GM12873 (cell line): Measurements from ENCODE around the gene HDLBP.

Experiments
- TF ChIP-seq, protein P1 (sequence below): IDR thresholded peaks from 2 replicates; pipeline ENCODE4 v1.5.1; 2012; ENCODE audit warnings: low read depth, mild to moderate bottlenecking, moderate library complexity, low read length, control low read depth; ENCODE audit not compliant: insufficient read depth; ENCODE audit errors: missing control alignments

The HDLBP gene

DNA sequence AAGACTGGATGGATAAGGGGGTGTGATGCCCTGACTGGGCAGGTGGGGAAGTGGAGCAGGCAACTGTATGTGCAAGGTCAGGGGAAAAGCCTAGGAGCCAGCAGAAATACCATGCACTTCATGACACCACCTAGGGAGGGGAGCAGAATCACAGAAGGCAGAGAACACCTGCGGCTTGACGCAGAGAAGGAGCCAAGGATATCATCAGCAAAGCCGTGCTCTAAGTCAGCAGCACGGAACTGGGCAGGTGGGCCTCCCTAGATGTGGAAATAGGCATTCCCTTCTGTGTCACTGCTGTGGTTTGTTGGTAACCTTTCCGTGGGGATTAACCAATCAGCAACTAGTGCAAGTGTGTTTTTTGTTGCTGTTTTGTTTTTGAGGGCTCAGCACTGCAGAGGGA lies 41.3 kb downstream of the HDLBP start:
- TF ChIP-seq, protein P1, sequence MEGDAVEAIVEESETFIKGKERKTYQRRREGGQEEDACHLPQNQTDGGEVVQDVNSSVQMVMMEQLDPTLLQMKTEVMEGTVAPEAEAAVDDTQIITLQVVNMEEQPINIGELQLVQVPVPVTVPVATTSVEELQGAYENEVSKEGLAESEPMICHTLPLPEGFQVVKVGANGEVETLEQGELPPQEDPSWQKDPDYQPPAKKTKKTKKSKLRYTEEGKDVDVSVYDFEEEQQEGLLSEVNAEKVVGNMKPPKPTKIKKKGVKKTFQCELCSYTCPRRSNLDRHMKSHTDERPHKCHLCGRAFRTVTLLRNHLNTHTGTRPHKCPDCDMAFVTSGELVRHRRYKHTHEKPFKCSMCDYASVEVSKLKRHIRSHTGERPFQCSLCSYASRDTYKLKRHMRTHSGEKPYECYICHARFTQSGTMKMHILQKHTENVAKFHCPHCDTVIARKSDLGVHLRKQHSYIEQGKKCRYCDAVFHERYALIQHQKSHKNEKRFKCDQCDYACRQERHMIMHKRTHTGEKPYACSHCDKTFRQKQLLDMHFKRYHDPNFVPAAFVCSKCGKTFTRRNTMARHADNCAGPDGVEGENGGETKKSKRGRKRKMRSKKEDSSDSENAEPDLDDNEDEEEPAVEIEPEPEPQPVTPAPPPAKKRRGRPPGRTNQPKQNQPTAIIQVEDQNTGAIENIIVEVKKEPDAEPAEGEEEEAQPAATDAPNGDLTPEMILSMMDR, result peak; percentile 26

DNA sequence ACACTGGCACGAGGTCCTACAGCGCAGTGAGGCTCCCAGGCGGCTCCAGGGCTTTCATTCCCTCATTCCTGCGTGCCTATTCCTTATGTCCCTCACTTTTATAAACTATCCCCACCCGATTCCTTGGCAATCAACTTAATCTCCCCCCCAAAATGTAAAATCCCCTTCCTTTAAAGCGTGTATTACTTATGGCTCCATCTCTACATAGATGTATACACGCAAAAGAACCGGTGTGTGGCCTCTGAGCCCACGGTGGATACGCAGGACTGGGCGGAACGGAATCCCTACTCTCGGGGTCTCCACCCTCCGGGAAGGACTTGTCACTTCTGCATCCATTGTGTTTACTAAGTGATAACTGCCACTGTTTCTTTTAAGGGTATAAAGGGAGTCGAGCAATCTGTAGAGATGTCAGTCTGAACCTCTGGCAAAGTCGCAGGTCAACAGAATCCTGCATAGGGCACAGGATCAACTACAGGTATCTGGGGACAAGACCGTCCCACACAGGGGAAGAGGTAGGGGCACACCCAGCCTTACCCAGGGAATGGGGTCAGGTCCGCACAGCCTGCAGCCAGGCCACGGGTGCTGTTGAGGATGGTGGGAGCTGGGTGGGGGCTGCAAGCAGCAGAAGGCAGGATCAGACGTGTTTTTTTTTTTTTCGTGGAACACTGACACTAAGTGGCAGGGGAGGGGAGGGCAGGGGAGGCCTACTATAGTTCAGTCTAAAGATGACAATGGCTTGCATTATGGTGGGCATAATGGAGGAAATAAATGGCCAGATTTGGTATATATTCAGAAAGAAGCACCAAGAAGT lies 42.1 kb downstream of the HDLBP start:
- TF ChIP-seq, protein P1, result no peak

DNA sequence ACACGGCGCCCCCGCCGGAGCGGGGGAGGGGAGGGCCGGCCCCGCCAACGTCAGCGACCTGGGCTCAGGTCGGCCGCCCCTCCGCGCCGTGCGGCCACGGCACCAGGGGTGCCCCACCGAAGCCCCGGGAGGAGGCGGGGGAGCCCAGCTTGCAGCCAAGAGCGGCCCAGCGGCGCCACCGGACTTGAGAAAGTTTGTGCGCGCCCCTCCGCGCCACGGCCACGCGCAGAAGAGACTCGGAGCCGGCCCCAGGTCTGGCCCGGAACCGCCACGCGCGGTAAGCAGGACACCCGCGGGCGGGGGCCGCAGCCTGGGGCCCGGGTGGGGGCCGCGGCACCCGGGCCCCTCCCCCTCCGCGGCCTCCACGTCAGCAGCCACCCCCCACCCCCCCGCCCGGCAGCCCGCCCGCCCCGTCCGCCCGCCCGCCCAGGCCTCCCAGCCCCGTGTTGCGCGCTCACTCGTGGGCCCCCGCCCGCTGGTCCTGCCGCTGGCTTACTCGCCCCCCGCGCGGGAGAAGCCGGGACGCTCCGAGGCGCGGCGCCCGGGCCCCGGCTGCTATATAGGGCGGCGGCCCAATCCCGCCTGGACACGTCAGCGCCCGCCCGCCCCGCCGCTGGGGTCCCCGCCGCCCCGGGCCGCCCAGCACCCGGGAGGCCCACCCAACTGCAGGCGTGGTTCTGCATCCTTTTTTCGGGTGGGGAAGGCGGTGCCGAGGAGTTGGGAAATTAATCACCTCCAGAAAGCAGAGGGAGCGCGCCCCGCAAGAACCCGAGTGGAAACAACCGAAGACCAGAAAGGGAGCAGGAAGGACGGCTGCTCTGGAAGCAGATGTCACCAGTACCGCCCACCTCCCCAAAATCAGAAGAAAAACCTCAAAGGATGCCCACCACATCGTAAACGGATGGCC lies 42.9 kb downstream of the HDLBP start:
- TF ChIP-seq, protein P1, result no peak

DNA sequence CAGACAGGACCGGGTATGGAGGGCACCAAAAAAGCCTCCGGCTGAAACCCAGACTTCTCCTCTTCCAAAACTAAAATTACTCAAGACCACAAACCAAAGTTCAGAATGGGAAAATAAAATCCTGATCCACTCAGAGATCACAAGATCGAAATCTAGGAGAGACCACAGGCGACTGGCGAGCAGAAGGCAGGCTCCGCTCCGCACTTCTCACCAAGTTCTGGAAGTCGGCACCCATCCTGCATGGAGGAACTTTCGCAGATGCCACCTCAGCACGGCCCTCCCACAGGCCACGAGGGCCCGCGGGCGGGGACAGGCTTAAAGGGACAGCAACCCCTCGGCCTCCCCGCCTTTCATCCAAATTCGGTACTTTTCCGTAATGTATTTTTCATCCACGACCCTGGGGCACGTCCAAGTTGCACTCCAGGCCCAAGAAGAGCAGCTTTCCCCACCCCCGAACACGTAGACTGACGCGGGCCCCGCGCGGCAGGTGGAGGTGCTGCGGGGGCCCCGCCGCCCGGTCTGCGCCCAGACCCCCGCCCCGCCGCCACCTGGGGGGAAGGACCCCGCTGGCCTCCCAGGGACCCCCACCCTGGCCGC lies 43.7 kb downstream of the HDLBP start:
- TF ChIP-seq, protein P1, result no peak

DNA sequence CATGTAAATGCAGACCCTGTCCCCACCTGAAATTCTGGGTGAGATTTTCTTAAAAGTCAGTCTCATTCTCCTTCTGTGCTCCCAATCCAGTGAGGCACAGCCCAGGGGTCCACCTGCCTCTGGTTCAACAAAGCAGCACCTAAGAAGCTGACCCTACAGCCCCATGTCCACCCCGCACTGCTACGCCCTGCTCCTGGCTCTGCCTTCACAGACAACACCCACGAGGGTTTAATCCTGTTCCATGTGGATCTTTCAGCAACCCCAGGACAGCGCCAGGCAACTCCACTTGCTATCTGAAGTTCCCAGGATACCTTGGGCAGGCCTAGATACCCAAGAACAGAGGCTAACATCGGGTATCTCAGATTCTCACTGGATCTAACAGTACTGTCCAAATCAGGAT lies 44.9 kb downstream of the HDLBP start:
- TF ChIP-seq, protein P1, result no peak

DNA sequence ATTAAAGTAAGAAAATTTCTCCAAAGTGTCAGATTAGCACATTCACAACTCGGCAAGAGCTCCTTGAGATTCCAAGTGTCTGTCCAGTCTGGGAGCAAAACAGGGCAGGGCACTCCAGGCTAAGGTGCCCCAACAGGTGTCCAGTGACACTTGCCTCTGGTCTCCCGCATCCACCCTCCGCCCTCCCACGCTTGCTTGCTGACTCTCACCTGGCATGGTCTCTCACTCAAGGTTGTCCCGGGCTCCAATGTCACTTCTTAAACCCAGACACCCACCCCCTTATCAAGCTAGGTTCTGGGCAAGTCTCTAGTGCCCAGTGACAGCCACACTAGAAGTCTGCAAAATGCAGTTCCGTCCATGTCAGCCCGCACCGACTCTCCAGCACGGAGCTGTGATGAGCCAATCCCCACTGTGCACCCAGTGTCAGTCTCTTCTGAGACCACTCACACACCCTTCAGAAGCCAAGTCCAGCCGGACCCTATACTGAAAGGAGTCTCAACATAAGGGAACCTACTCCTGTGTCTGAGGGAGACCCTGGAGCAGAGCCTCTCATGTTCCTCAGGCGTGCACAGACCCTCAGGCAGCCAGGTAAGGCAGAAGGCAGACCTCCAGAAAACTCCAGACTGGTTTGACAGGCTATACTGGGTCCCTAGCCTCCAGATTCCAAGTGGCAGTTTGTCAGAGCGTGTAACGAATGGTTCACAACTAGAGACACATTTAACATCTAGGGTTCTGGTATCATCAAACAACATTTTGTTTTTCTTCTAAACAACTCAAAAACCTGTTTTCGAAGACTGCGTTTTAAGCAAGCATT lies 45.6 kb downstream of the HDLBP start:
- TF ChIP-seq, protein P1, result no peak
